K562 (cell line): ENCODE measurements around the gene RND1.

Source experiments
- CAMTA2 ChIP-seq: fragments of 250-450 bp; sonication (Bioruptor Pico); conservative IDR thresholded peaks from 2 replicates; pipeline ENCODE4 v1.5.1; 2022
- CREB1 ChIP-seq, 2 experiments: sonication (generic) in 1 of 2; formaldehyde crosslinking in 1 of 2; IDR thresholded peaks; 2 replicates each; pipeline versions ENCODE4 v1.6.1 to v1.8.0; 2012 to 2022; ENCODE audit warnings: inconsistent platforms in 1 of 2, mild to moderate bottlenecking in 1 of 2, missing genetic modification reagents in 1 of 2, moderate library complexity in 1 of 2
- ETV6 ChIP-seq, 3 experiments: fragments of 150-350 bp in 1 of 3; sonication (generic) in 1 of 3; formaldehyde crosslinking in 1 of 3; IDR thresholded peaks; 2 replicates each; pipeline versions ENCODE4 v1.6.1 to v1.8.0; 2014 to 2022; ENCODE audit warnings: borderline replicate concordance in 2 of 3, low read depth in 2 of 3, antibody characterized with exemption in 1 of 3, low read length in 1 of 3, mild to moderate bottlenecking in 1 of 3, missing genetic modification reagents in 1 of 3
- FOXM1 ChIP-seq, 2 experiments: fragments of 450-650 bp in 1 of 2; sonication (generic) in 1 of 2; formaldehyde crosslinking in 1 of 2; IDR thresholded peaks; 2 replicates each; pipeline versions ENCODE4 v1.6.1 to v1.9.0; 2017 to 2022; ENCODE audit warnings: low read depth in 2 of 2, mild to moderate bottlenecking in 2 of 2, missing genetic modification reagents in 1 of 2, moderate library complexity in 1 of 2
- JUND ChIP-seq, 2 experiments: IDR thresholded peaks; 2 replicates in 1 of 2; 3 replicates in 1 of 2; pipeline ENCODE4 v1.6.1; 2011; ENCODE audit warnings: borderline replicate concordance in 2 of 2, low read depth in 2 of 2, low read length in 2 of 2, improper control_type of control experiment in 1 of 2, missing biosample characterization in 1 of 2, missing genetic modification characterization in 1 of 2, missing genetic modification reagents in 1 of 2
- NONO ChIP-seq, 2 experiments: fragments of 200-400 bp in 1 of 2; fragments of 450-650 bp in 1 of 2; formaldehyde crosslinking in 1 of 2; IDR thresholded peaks; 2 replicates each; pipeline ENCODE4 v1.6.1; 2017; ENCODE audit warnings: low read depth in 2 of 2, mild to moderate bottlenecking in 2 of 2, moderate library complexity in 2 of 2, low read length in 1 of 2
- NRF1 ChIP-seq, 2 experiments: fragments of 450-650 bp; IDR thresholded peaks in 1 of 2; conservative IDR thresholded peaks in 1 of 2; 2 replicates each; pipeline ENCODE4 v1.6.1; 2014; ENCODE audit warnings: mild to moderate bottlenecking in 2 of 2
- RAD21 ChIP-seq, 2 experiments: fragments of 250-450 bp in 1 of 2; fragments of 450-650 bp in 1 of 2; sonication (Bioruptor Pico) in 1 of 2; formaldehyde crosslinking in 1 of 2; IDR thresholded peaks in 1 of 2; conservative IDR thresholded peaks in 1 of 2; 2 replicates each; pipeline versions ENCODE4 v1.4.0 to v1.8.0; 2020 to 2022; ENCODE audit warnings: mild to moderate bottlenecking in 2 of 2, moderate library complexity in 1 of 2
- SIN3A ChIP-seq, 2 experiments: fragments of 150-350 bp in 1 of 2; IDR thresholded peaks; 2 replicates each; pipeline ENCODE4 v1.6.1; 2011 to 2016; ENCODE audit warnings: borderline replicate concordance in 2 of 2, low read depth in 2 of 2, low read length in 2 of 2, mild to moderate bottlenecking in 2 of 2, moderate library complexity in 2 of 2; ENCODE audit not compliant: control insufficient read depth in 1 of 2
- TAF1 ChIP-seq: IDR thresholded peaks from 2 replicates; pipeline ENCODE4 v1.6.1; 2011; ENCODE audit warnings: mild to moderate bottlenecking, low read length, moderate library complexity; ENCODE audit not compliant: insufficient read depth, control insufficient read depth, severe bottlenecking; ENCODE audit errors: extremely low read depth
- ZBTB1 ChIP-seq: sonication (generic); formaldehyde crosslinking; IDR thresholded peaks from 2 replicates; pipeline ENCODE4 v1.8.1; 2023; ENCODE audit warnings: missing genetic modification reagents, low read depth, mild to moderate bottlenecking, borderline replicate concordance
- ZEB2 ChIP-seq: fragments of 450-650 bp; IDR thresholded peaks from 2 replicates; pipeline ENCODE4 v1.6.1; 2016
- TF ChIP-seq, protein P1 (sequence below): fragments of 250-450 bp; sonication (Bioruptor Pico); IDR thresholded peaks from 2 replicates; pipeline ENCODE4 v1.4.0; 2020
- TF ChIP-seq, protein P2 (sequence below): sonication (generic); formaldehyde crosslinking; IDR thresholded peaks from 2 replicates; pipeline ENCODE4 v1.8.1; 2022; ENCODE audit warnings: missing genetic modification reagents

DNA sequence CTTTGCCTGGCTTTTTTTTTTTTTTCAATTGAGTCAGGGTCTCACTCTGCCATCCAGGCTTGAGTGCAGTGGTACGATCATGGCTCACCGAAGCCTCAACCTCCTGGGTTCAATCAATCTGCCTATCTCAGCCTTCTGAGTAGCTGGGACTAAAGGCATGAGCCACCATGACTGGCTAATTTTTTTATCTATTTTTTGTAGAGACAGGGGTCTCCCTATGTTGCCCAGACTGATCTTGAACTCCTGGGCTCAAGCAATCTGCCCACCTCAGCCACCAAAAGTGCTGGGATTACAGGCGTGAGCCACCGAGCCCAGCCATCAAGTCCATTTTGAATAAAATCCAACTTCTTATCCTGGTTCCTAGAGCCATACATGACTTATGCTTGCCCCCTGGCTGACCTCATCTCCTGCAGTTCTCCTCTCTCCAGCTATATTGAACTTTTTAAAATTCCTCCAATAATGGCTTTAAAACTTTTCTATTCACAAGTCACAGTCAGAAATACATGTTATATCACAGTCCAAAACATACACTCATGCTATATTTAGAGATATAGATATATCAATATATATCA lies 10.4 kb upstream of the RND1 start:
- TF ChIP-seq, protein P1, sequence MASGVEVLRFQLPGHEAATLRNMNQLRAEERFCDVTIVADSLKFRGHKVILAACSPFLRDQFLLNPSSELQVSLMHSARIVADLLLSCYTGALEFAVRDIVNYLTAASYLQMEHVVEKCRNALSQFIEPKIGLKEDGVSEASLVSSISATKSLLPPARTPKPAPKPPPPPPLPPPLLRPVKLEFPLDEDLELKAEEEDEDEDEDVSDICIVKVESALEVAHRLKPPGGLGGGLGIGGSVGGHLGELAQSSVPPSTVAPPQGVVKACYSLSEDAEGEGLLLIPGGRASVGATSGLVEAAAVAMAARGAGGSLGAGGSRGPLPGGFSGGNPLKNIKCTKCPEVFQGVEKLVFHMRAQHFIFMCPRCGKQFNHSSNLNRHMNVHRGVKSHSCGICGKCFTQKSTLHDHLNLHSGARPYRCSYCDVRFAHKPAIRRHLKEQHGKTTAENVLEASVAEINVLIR (CRISPR knock-in tag), result no peak
- no peak for TF ChIP-seq SIN3A (IDR thresholded peaks at IDR 0.05; ENCODE audit: borderline replicate concordance in 2 of 2, control insufficient read depth in 1 of 2, low read depth in 2 of 2, low read length in 2 of 2)
- TF ChIP-seq FOXM1 (IDR thresholded peaks at IDR 0.05; ENCODE audit: low read depth), result no peak
- no peak for TF ChIP-seq FOXM1 (CRISPR knock-in tag; IDR thresholded peaks at IDR 0.05; ENCODE audit: low read depth)
- no peak for TF ChIP-seq NONO (IDR thresholded peaks at IDR 0.05; ENCODE audit: low read depth in 2 of 2, low read length in 1 of 2)
- TF ChIP-seq CAMTA2 (CRISPR knock-in tag), result no peak
- TF ChIP-seq ZEB2, result no peak
- TF ChIP-seq RAD21 (CRISPR knock-in tag; conservative IDR thresholded peaks at IDR 0.05 in 1 of 2, IDR thresholded peaks at IDR 0.05 in 1 of 2), result no peak
- TF ChIP-seq ETV6 (IDR thresholded peaks at IDR 0.05; ENCODE audit: borderline replicate concordance in 1 of 2, low read depth in 2 of 2, low read length in 1 of 2), result no peak
- TF ChIP-seq ETV6 (CRISPR knock-in tag; IDR thresholded peaks at IDR 0.05; ENCODE audit: borderline replicate concordance), result no peak
- no peak for TF ChIP-seq JUND (IDR thresholded peaks at IDR 0.05; ENCODE audit: borderline replicate concordance, low read depth, low read length)
- no peak for TF ChIP-seq JUND (tag; IDR thresholded peaks at IDR 0.05; ENCODE audit: borderline replicate concordance, low read depth, low read length)
- TF ChIP-seq, protein P2, sequence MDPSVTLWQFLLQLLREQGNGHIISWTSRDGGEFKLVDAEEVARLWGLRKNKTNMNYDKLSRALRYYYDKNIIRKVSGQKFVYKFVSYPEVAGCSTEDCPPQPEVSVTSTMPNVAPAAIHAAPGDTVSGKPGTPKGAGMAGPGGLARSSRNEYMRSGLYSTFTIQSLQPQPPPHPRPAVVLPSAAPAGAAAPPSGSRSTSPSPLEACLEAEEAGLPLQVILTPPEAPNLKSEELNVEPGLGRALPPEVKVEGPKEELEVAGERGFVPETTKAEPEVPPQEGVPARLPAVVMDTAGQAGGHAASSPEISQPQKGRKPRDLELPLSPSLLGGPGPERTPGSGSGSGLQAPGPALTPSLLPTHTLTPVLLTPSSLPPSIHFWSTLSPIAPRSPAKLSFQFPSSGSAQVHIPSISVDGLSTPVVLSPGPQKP (CRISPR knock-in tag), result no peak
- no peak for TF ChIP-seq ZBTB1
- no peak for TF ChIP-seq CREB1 (IDR thresholded peaks at IDR 0.05)
- no peak for TF ChIP-seq CREB1 (CRISPR knock-in tag; IDR thresholded peaks at IDR 0.05)
- no peak for TF ChIP-seq TAF1
- no peak for TF ChIP-seq NRF1 (conservative IDR thresholded peaks at IDR 0.05 in 1 of 2, IDR thresholded peaks at IDR 0.05 in 1 of 2)
